LNCaP clone FGC (cell line): ENCODE results near the gene IFNL4.

Experiments
- DNase-seq: peaks from one replicate; pipeline ENCODE4 v3.0.0-alpha.2; 2011; ENCODE audit warnings: low read depth
- H3K4me3 ChIP-seq: 2 replicates; pipeline ENCODE4 v1.5.1; 2011; ENCODE audit warnings: mild to moderate bottlenecking, low read depth, low read length, control low read depth
- TF ChIP-seq, protein P1 (sequence below): IDR thresholded peaks from 2 replicates; pipeline ENCODE4 v1.5.1; 2012; ENCODE audit warnings: mild to moderate bottlenecking; ENCODE audit not compliant: control insufficient read depth, insufficient read depth; ENCODE audit errors: extremely low read depth

Gene IFNL4

DNA sequence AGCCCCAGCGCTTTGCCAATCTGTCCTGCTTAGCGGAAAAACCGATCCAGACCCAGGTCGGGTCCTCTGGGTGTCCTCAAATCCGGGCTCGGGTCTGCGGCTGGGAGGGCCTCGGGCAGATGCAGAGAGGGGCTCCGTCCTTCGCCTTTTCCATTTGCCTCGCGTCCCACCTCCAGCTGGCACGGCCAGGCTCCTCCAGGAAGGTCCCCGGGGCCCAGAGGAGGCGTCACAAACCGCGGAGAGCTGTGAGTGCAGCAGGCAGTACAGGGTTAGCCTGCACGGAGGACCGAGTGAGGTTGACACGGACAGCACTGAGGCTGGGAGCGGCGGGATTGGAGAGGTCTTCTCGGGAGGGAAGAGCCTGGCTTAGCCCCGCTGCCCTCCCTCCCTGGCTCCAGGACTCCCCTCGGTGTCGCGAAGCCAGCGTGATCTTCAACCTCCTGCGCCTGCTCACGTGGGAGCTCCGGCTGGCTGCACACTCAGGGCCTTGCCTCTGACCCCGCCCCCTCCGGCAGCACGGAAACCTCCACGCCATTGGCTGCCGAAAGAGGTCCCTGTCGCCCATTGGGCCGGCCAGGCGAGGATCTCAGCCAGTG lies 16.8 kb upstream of the IFNL4 start:
- no peak overlapping the region for H3K4me3 ChIP-seq
- TF ChIP-seq, protein P1, sequence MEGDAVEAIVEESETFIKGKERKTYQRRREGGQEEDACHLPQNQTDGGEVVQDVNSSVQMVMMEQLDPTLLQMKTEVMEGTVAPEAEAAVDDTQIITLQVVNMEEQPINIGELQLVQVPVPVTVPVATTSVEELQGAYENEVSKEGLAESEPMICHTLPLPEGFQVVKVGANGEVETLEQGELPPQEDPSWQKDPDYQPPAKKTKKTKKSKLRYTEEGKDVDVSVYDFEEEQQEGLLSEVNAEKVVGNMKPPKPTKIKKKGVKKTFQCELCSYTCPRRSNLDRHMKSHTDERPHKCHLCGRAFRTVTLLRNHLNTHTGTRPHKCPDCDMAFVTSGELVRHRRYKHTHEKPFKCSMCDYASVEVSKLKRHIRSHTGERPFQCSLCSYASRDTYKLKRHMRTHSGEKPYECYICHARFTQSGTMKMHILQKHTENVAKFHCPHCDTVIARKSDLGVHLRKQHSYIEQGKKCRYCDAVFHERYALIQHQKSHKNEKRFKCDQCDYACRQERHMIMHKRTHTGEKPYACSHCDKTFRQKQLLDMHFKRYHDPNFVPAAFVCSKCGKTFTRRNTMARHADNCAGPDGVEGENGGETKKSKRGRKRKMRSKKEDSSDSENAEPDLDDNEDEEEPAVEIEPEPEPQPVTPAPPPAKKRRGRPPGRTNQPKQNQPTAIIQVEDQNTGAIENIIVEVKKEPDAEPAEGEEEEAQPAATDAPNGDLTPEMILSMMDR = no peak
- DNase-seq = no peak

DNA sequence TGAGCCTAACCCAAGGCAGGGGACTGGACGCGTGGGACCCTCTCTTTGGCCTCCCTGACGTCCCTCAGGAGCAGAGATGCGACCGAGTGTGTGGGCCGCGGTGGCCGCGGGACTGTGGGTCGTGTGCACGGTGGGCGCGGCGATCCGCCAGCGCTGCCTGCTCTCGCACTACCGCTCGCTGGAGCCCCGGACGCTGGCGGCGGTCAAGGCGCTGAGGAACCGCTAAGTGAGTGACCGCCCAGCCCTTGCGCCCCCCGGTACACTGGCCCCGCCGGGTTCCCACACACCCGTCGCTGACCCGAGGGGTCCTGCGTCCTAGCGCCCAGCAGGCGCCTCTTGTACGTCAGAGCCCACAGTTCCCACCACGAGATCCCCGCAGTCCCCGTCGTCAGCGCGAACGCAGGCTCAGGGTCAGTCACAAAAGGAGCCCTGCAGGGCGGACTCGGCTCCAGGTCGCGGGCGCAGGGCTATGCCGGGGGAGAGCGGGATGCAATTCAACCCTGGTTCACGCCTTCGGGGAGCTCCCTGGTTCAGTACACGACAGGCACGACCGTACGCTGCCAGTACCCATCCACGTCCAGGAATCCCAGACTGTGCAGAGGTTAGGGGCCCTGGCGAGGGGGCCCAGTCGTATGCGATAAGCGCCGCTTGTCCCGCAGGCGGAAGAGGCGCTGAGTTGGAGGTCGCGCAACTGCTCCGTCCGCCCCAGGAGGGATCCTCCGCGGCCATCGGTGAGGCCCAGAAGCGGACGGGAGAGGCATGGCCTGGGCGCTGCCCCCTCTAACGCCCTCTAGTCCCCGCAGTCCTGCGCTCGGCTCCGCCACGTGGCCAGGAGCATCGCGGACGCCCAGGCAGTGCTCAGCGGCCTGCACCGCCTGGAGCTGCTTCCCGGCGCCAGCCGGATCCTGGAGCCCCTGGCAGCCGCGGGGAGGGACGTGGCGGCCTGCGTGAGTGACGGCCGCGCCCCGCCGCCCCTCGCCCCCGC lies 15.9 kb upstream of the IFNL4 start:
- no peak for DNase-seq
- H3K4me3 ChIP-seq = no peak overlapping the region
- TF ChIP-seq, protein P1 = no peak

DNA sequence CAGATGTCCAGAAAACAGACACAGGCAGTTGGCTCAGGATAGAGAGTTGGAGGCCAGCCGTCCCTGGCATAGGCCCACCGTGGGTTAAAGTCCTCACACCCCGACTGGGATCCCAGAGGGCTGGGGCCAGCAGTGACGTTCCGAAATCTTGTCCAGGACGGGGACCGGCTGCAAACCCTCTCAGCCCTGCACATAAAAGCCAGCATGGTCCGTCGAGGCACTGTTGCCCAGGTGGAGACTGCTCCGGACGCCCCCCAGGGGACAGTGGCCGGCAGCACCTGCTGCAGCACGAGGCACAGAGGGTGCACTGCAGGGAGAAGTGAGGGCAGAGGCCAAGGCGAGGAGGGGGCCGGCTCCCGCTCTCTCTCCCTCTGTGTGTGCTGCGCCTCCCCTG lies 15.3 kb upstream of the IFNL4 start:
- no peak overlapping the region for H3K4me3 ChIP-seq

DNA sequence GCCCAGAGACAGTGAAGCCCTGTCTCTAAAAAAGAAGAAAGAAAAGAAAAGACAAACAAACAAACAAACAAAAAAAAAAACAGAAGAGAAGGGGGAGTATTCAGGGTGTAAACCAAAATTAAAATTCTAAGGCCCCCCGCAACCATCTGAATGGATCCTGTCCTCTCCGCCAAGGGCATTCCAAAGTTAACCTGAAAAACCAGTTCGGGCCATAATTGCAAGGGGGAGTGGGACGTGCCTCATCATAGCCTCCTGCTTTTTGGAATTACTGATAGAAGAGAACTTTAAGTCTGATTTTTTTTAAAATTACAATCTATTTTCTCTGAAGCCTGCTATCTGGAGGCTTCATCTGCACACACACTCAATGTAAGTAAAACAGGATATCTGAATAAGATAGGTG lies 13.8 kb upstream of the IFNL4 start:
- no peak overlapping the region for H3K4me3 ChIP-seq
- no peak for DNase-seq
- TF ChIP-seq, protein P1 = no peak

More for the DNA sequence above, 15.3 kb upstream of the IFNL4 start:
- TF ChIP-seq, protein P1 = no peak
- no peak for DNase-seq

DNA sequence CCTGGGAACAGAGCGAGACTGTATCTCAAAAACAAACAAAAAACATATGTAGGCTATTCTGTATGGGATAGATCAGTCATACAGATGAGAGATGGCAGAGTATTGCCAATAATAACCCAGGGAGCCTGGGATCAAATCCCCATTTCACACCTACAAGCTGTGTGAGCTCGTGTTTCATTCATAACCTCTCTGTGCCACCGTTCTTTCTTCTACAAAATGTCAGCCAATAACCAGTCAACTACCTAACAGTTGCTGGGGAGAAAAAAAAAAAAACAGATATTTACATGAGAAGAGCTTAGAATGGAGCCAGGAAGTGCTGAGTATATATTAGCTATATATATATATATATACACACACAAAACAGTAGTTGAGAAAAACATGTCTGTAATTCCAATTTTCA lies 13.0 kb upstream of the IFNL4 start:
- TF ChIP-seq, protein P1 = no peak
- no peak for DNase-seq
- no peak overlapping the region for H3K4me3 ChIP-seq

DNA sequence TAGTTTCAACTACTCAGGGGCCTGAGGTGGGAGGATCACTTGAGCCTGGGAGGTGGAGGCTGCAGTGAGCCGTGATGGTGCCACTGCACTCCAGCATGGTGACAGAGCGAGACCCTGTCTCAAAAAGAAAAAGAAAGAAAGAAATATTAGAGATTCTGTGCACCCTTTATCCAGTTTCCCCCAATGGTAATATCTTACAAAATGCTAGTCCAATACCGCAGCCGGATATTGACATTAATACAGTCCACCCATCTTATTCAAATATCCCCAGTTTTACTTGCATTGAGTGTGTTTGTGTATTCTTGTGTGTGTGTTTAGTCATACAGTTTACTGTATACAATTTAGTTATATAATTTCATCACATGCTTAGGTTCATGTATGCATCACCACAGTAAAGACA lies 8.6 kb upstream of the IFNL4 start:
- H3K4me3 ChIP-seq = no peak overlapping the region
- TF ChIP-seq, protein P1 = no peak
- no peak for DNase-seq
